HG03139 (cell line): ENCODE data around the gene MSMO1.
"Not testable (repeated sequence)": the region's sequence is repeated elsewhere in the genome, so short reads cannot be mapped to it uniquely, and the experiment has no call there.

Experiments used
- ATAC-seq: cut with Tn5 transposase; IDR thresholded peaks from one replicate; pipeline ENCODE4 v1.9.1; 2021; ENCODE audit not compliant: unreplicated experiment

Gene MSMO1

DNA sequence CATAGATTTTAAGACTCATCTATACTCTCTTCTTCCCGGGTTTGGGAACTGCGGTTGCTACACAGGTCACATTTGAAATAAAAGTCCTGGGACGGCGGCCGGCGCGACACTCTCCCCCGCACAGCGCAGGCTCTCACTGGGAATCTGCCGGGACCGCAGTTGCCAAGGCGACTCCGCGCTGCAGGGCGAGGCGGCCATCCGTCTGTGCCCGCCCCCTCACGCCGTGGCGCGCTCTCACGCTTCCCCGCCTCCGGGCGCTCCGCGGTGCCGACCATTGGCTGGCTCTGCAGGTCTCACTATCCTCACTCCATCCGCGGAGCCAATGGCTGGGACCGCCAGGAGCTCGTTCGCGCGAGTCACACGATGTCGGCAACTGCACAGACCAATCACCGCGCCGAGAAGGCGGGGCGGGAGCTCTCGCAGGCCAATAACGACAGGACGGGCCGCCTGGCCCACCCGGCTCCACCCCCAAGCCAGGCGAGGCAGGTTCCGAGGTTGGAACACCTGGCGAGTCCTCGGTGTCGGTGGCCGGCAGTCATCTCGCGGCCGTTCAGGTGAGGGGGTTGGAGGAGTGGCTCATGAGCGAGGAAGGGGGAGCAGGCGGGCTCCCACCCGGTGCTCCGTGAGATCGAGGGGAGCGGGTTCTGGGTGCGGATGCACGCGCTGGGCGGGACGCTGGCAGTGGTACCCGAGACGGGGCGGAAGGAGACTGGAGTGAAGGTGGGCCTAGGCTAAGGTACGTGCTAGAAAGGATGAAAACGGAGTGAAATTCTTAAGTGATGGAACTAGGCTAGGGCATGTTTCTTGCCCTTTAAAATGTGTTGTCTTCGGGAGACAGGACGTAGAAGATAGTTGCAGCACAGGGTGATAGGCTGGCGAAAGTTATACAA is at the start of gene MSMO1:
Gene MSMO1, plus strand, starts transcription at position 459 of the 890 bp plus-strand sequence. CDS start 5,702 bp downstream, outside the sequence.
- ATAC-seq = peak; percentile 98

DNA sequence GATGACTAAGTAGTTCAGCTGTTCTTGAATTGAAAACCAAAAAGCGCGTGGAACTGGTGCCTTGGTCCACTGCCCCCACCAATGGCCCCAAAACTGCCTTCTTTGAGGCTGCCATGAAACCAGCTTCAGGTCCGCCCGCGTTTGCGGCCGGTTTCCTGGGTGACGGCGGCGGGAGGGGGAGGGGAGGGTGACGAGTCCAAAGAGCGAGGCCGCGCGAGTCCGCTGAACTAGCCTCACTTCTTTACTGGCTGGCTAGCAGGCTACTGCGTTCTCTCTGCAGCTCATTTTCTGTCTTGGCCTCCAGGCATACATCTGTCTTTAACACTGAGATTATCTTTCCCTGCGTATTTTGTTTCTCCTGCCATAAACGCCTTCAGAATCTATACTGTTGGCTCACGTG is 47.9 kb upstream of the MSMO1 start:
- not testable (repeated sequence) for ATAC-seq

DNA sequence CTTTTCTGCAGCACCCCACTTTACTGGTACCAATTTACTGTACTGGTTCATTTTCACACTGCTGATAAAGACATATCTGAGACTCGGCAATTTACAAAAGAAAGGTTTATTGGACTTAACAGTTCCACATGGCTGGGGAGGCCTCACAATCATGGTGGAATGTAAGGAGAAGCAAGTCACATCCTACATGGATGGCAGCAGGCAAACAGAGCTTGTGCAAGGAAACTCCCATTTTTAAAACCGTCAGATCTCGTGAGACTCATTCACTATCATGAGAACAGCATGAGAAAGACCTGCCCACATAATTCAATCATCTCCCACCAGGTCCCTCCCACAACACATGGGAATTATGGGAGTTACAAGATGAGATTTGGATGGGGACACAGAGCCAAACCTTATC is 42.8 kb upstream of the MSMO1 start:
- ATAC-seq = not testable (repeated sequence)

- peak; percentile 78 for ATAC-seq
Observed at GRCh38 chr4:165286619-165287340, 40.7 kb upstream of the MSMO1 start.

- ATAC-seq = no peak
Observed at GRCh38 chr4:165288226-165288625, 39.2 kb upstream of the MSMO1 start.

DNA sequence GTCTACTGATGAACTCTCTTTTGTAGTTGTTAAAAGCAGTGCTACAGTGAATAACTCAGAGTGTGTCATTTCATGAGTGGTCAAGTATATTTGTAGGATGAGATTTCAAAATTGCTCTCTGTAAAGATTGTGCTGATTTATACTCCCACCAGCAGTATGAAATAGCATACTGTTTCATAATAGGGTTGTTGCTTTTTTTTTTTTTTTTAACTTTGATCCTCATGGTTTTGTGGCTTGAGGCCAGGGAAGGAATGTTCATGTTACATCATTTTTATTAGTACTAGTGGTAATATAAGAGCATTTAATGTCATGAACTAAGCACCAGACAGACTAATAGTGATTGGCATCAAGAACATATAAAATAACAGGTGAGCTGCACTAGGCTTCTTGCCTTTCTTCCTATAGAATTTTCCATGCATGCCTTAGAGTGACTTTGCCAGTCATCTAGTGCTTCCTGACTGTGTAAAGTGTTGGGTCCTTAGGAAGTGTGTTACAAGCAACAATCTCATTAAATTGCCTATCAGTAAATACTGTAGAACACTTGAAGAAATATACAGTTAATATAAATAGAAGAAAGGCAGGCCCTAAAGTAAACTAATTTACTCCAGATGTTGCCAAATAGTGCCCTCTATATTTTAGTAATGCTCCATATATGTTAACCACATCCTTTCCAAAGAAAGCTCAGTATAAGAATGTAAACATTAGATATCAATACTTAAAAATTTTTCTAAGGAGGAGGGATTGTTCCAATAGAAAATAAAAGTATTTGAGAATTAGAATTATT is 38.6 kb upstream of the MSMO1 start:
- no peak for ATAC-seq

- ATAC-seq = no peak
Observed at GRCh38 chr4:165289423-165289785, 38.1 kb upstream of the MSMO1 start.

GRCh38 chr4:165293061-165293460 is 34.4 kb upstream of the MSMO1 start:
- ATAC-seq = no peak

GRCh38 chr4:165293927-165294649 is 33.4 kb upstream of the MSMO1 start:
- ATAC-seq = no peak

- peak; percentile 95 for ATAC-seq
Observed at GRCh38 chr4:165294907-165295306, 32.6 kb upstream of the MSMO1 start.

- ATAC-seq = no peak
Observed at GRCh38 chr4:165297626-165298025, 29.8 kb upstream of the MSMO1 start.

- no peak for ATAC-seq
Observed at GRCh38 chr4:165299399-165300060, 27.9 kb upstream of the MSMO1 start.

GRCh38 chr4:165301833-165302232 is 25.6 kb upstream of the MSMO1 start:
- peak; percentile 77 for ATAC-seq

DNA sequence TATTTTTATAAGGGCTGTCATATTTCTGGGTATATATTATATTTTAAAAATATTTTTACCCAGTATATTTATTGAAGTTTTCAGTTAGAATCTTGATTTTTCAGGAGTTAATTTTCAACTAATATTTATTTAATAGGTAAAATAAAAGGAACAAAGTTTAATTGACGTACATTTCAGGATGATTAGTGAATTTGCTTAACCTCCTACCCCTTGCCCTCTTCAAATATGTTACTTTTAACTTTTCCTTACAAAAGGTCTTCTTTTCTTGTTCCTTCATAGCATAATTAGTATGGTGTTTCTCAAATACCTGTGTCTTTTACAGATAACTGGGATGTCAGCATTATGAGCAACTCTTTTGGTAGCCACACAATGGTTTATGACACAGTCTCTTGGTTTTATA is 24.8 kb upstream of the MSMO1 start:
- no peak for ATAC-seq

DNA sequence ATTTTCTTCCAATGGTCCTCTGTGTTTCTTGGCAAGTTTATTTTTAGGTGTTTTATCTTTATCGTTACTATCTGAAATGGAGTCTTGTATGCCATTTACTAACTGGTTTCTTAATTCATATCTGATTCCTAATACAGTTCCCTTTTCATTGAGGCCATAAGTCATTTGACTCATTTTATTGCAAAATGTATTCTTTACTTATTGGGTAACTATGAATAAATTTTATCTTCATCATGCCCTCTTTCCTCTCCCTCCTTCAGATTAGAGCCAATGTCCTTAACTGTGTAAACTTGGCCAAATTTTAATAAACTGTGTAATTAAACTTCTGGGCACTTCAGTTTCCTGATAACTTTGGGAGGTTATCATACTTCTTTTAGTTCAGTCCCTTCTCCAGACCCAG is 19.3 kb upstream of the MSMO1 start:
- no peak for ATAC-seq

- ATAC-seq = no peak
Observed at GRCh38 chr4:165308606-165309005, 18.9 kb upstream of the MSMO1 start.

DNA sequence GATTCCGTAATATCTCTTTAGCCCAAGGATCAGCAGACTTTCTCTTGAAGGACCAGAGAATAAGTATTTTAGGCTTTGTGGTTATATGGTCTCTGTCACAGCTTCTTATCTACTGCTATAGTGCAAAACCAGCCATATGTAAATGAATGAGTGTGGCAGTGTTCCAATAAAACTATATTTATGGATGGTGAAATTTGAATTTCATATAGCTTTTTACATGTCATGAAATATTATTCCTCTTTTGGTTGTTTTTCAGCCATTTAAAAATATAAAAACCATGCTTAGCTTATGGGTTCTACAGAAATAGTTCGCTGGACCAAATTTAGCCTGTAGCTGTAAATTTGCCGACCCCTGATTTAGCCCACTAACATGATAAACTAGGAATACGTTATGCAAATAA is 18.0 kb upstream of the MSMO1 start:
- ATAC-seq = no peak

- no peak for ATAC-seq
Observed at GRCh38 chr4:165312506-165312905, 15.0 kb upstream of the MSMO1 start.

- ATAC-seq = no peak
Observed at GRCh38 chr4:165319030-165319429, 8.4 kb upstream of the MSMO1 start.

DNA sequence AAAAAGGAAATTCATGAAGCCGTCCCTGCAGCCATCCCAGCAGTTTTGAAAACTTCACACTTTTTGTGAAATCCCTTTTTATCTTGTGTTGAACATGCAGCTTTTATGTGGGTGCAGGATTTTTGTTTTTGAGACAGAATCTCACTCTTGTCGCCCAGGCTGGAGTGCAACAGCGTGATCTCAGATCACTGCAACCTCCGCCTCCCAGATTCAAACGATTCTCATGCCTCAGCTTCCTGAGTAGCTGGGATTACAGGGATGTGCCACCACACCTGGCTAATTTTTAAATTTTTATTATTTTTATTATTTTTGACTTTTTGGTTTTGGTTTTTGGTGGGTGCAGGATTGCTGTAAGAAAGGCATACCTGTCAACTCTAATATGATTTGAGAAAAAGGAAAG is 8.0 kb upstream of the MSMO1 start:
- no peak for ATAC-seq
